Nephron progenitor cell (in vitro differentiated cells): ENCODE measurements around the gene COX14.

Experiments
- DNase-seq: peaks from one replicate; pipeline ENCODE4 v3.0.0; 2021
- H3K27ac Mint-ChIP-seq: 2 replicates; pipeline ENCODE4 v1.8.0; 2021; ENCODE audit warnings: mild to moderate bottlenecking, moderate library complexity, mixed read lengths
- H3K27me3 Mint-ChIP-seq: 2 replicates; pipeline ENCODE4 v1.8.0; 2021; ENCODE audit warnings: mild to moderate bottlenecking, low read depth, mixed read lengths; ENCODE audit not compliant: poor library complexity
- H3K36me3 Mint-ChIP-seq: 2 replicates; pipeline ENCODE4 v1.8.0; 2021; ENCODE audit warnings: low read depth, mixed read lengths
- H3K4me1 Mint-ChIP-seq: 2 replicates; pipeline ENCODE4 v1.8.0; 2021; ENCODE audit warnings: mixed read lengths
- H3K4me3 Mint-ChIP-seq: 2 replicates; pipeline ENCODE4 v1.8.0; 2021; ENCODE audit warnings: mild to moderate bottlenecking, moderate library complexity, mixed read lengths
- H3K9me3 Mint-ChIP-seq: 2 replicates; pipeline ENCODE4 v1.8.0; 2021; ENCODE audit warnings: mild to moderate bottlenecking, moderate library complexity, mixed read lengths
- TF ChIP-seq, protein P1 (sequence below): fragments of 200-600 bp; sonication (generic); IDR thresholded peaks from 2 replicates; pipeline ENCODE4 v1.5.0; 2021; ENCODE audit warnings: antibody characterized with exemption

The COX14 gene

GRCh38 chr12:50111693-50112455 lies at the start of gene COX14:
TSS of gene COX14 (plus strand) at chr12:50112236. CDS start at chr12:50120044, 7,808 bp downstream.
- H3K4me3 Mint-ChIP-seq = peak within 1 kb of the TSS; percentile 97
- peak; percentile 99 for DNase-seq
- H3K27me3 Mint-ChIP-seq = no peaks in the 10 kb centered on the region
- peak within 1 kb of the TSS; percentile 99 for H3K27ac Mint-ChIP-seq
- TF ChIP-seq, protein P1, sequence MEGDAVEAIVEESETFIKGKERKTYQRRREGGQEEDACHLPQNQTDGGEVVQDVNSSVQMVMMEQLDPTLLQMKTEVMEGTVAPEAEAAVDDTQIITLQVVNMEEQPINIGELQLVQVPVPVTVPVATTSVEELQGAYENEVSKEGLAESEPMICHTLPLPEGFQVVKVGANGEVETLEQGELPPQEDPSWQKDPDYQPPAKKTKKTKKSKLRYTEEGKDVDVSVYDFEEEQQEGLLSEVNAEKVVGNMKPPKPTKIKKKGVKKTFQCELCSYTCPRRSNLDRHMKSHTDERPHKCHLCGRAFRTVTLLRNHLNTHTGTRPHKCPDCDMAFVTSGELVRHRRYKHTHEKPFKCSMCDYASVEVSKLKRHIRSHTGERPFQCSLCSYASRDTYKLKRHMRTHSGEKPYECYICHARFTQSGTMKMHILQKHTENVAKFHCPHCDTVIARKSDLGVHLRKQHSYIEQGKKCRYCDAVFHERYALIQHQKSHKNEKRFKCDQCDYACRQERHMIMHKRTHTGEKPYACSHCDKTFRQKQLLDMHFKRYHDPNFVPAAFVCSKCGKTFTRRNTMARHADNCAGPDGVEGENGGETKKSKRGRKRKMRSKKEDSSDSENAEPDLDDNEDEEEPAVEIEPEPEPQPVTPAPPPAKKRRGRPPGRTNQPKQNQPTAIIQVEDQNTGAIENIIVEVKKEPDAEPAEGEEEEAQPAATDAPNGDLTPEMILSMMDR = peak; percentile 92
- H3K36me3 Mint-ChIP-seq = peaks cover 11% of the 10 kb centered on the region
- H3K9me3 Mint-ChIP-seq = no peaks in the 10 kb centered on the region
- peaks cover 63% of the 10 kb centered on the region for H3K4me1 Mint-ChIP-seq

DNA sequence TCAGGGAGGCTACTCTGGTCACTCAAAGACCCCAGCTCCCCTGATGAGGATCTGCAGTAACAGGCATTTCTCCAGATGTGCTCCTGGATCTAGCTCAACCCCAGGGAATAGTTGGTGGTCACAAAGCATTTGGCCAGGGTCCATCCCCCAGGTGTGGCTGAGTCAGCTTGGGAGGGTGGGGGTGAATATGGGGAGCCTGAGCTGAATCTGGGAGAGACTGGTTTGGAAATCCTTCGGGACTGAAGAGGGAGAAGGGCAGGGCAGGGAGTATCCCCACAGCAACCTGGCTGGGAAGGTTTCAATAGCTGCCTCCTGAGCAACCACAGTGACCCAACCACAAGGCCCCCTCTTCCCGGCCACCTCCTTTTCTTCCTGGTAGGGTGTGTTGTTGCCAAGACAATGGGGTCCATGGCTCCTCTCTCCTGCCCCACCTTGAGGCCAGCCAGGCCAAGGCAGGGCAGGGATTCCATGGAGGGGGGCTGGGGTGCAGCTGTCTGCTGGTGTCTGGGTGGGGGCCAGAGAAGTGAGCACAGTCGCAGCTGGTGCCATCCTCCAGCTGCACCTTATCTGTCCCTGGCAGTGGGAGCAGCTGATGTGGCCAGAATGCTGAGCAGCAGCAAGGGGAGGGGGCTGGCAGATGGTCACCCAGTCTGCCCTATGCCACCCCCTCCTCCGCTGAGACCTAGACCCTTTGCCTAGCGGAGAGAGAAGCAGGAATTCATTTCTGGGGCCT lies 49.1 kb upstream of the COX14 start:
- no peak overlapping the region for H3K4me3 Mint-ChIP-seq
- H3K27ac Mint-ChIP-seq = no peak overlapping the region
- DNase-seq = no peak
- H3K36me3 Mint-ChIP-seq = peaks cover 20% of the 10 kb centered on the region
- TF ChIP-seq, protein P1 = no peak
- H3K4me1 Mint-ChIP-seq = peaks cover 17% of the 10 kb centered on the region
- no peaks in the 10 kb centered on the region for H3K9me3 Mint-ChIP-seq
- H3K27me3 Mint-ChIP-seq = peaks cover 35% of the 10 kb centered on the region

GRCh38 chr12:50065726-50066310 lies 46.2 kb upstream of the COX14 start:
- TF ChIP-seq, protein P1 = no peak
- Mint-ChIP-seq H3K9me3 (no peaks in the 10 kb centered on the region), H3K4me3 (no peak overlapping the region), H3K27ac (no peak overlapping the region), H3K36me3 (peaks cover 13% of the 10 kb centered on the region), H3K4me1 (peaks cover 12% of the 10 kb centered on the region), H3K27me3 (peaks cover 18% of the 10 kb centered on the region)
- DNase-seq = no peak

DNA sequence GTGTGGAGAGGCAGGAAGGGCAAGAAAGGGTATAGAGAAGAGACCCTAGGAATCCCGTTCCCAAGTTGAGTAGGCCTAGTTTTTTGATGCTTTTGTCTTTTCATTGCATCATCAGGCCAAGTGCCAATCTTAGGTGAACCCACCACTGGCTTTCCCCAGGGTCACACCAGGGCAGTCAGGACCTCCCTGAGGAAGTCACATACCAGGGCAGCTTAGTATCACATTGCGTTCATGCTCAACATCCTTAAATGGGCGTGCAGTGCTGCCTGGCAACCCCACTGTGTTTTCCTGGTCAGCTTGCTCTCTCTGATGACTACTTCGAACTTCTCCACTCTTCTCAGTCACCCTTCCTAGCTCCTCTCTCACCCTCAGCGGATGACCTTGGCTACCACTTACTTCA lies 45.6 kb upstream of the COX14 start:
- Mint-ChIP-seq H3K27ac (no peak overlapping the region), H3K4me1 (peaks cover 17% of the 10 kb centered on the region), H3K9me3 (no peaks in the 10 kb centered on the region), H3K27me3 (peaks cover 18% of the 10 kb centered on the region), H3K36me3 (peaks cover 7% of the 10 kb centered on the region), H3K4me3 (no peak overlapping the region)
- no peak for DNase-seq
- TF ChIP-seq, protein P1 = no peak

DNA sequence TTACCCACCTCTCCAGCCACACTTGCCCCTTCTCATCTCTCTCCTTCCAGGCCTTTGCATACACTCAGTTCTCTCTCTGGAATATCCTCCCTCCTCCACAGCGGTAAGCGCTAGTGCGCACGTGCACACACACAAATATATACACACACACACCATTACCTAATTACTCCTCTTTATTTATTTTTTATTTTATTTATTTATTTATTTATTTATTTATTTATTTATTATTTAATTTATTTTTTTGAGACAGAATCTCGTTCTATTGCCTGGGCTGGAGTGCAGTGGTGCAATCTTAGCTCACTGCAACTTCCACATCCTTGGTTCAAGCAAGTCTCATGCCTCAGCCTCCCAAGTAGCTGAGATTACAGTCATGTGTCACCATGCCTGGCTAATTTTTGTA lies 43.0 kb upstream of the COX14 start:
- TF ChIP-seq, protein P1 = no peak
- Mint-ChIP-seq H3K27me3 (peaks cover 5% of the 10 kb centered on the region), H3K4me1 (peaks cover 44% of the 10 kb centered on the region), H3K36me3 (no peaks in the 10 kb centered on the region), H3K4me3 (no peak overlapping the region), H3K27ac (no peak overlapping the region), H3K9me3 (no peaks in the 10 kb centered on the region)
- no peak for DNase-seq
